DND-41 (cell line): ENCODE measurements around the gene SLC30A9.

Source experiments
- ATAC-seq: fragments of 200-7000 bp; cut with Tn5 transposase; 3 replicates; pipeline ENCODE4 v1.9.1; 2021; ENCODE audit warnings: low read depth; ENCODE audit not compliant: insufficient read depth
- DNase-seq: peaks from one replicate; pipeline ENCODE4 v3.0.0-alpha.2; 2020
- H2AFZ ChIP-seq: 2 replicates; pipeline ENCODE4 v1.6.0; 2012; ENCODE audit warnings: low read depth, low read length
- H3K27ac ChIP-seq: 2 replicates; pipeline ENCODE4 v1.5.1; 2012; ENCODE audit warnings: low read length, inconsistent platforms
- H3K27me3 ChIP-seq: fragments of 200-600 bp; sonication (generic); 2 replicates; pipeline ENCODE4 v1.6.0; 2012; ENCODE audit warnings: low read length, mild to moderate bottlenecking, inconsistent platforms; ENCODE audit not compliant: insufficient read depth, poor library complexity
- H3K36me3 ChIP-seq: 2 replicates; pipeline ENCODE4 v1.5.1; 2012; ENCODE audit warnings: low read length, inconsistent platforms; ENCODE audit not compliant: insufficient read depth
- H3K4me1 ChIP-seq: 2 replicates; pipeline ENCODE4 v1.5.1; 2012; ENCODE audit warnings: mild to moderate bottlenecking, low read length; ENCODE audit not compliant: insufficient read depth
- H3K4me2 ChIP-seq: 2 replicates; pipeline ENCODE4 v1.6.0; 2012; ENCODE audit warnings: mild to moderate bottlenecking, moderate library complexity, low read length, inconsistent platforms; ENCODE audit not compliant: insufficient read depth
- H3K4me3 ChIP-seq, 2 experiments: fragments of 200-600 bp in 1 of 2; shearing (Covaris generic) in 1 of 2; 2 replicates each; pipeline ENCODE4 v1.5.1; 2012 to 2016; ENCODE audit warnings: inconsistent platforms in 2 of 2, low read length in 2 of 2, mild to moderate bottlenecking in 2 of 2, low read depth in 1 of 2, moderate library complexity in 1 of 2
- H3K79me2 ChIP-seq: 2 replicates; pipeline ENCODE4 v1.6.0; 2012; ENCODE audit warnings: low read length, inconsistent platforms; ENCODE audit not compliant: insufficient read depth
- H3K9ac ChIP-seq: 2 replicates; pipeline ENCODE4 v1.6.0; 2012; ENCODE audit warnings: low read depth, mild to moderate bottlenecking, inconsistent platforms, low read length, moderate library complexity
- H3K9me3 ChIP-seq: 2 replicates; pipeline ENCODE4 v1.5.1; 2012; ENCODE audit warnings: low read length, moderate library complexity, mild to moderate bottlenecking, inconsistent platforms; ENCODE audit not compliant: insufficient read depth, severe bottlenecking
- H4K20me1 ChIP-seq: 2 replicates; pipeline ENCODE4 v1.6.0; 2012; ENCODE audit warnings: low read length; ENCODE audit not compliant: insufficient read depth
- EZH2 ChIP-seq: IDR thresholded peaks from 3 replicates; pipeline ENCODE4 v1.6.1; 2012; ENCODE audit warnings: borderline replicate concordance, low read depth, mild to moderate bottlenecking, moderate library complexity, low read length, inconsistent platforms; ENCODE audit not compliant: severe bottlenecking
- TF ChIP-seq, protein P1 (sequence below): IDR thresholded peaks from 2 replicates; pipeline ENCODE4 v1.5.1; 2012; ENCODE audit warnings: borderline replicate concordance, low read length, moderate library complexity, mild to moderate bottlenecking; ENCODE audit not compliant: poor library complexity, severe bottlenecking; ENCODE audit errors: extremely low read depth

The SLC30A9 gene

DNA sequence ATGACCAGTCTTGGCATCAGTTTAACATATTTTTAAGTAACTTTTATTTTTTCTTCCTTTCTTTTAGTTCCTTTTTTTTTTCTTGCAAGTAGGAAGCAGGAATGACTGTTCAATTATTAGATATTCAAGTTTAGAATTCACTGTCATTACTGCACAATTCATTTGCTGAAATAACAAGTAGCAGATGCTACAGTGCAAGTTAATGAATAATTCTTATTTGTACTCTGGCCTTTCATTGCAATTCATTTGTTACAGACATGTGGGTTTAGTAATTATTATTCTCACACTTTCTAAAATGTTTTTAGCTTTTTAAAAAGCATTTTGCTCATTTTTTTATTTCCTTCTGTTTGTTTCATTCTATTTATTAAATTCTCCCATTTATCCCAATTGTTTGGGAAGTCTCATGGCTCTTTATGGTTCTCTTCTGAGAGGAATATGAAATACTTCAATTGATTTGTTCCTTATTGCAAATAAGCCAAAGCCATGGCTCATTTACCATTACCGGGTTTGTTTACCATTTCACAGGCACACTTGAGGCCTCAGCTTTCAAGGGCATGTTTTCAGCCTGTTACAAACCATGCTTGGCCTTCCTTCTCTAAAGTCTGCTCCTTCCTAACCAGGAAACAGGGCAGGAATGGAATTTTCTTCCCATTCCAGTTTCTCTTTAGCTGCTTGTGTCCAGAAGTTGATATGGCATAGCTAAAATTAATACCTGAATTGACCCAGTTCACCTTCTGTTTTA lies 13.4 kb upstream of the SLC30A9 start:
- H3K9me3 ChIP-seq, result no peaks in the 10 kb centered on the region
- H3K4me3 ChIP-seq, result no peak overlapping the region
- H3K79me2 ChIP-seq, result no peaks in the 10 kb centered on the region
- ATAC-seq (no peak), DNase-seq (no peak)
- H3K4me1 ChIP-seq, result no peaks in the 10 kb centered on the region
- no peak overlapping the region for H2AFZ ChIP-seq
- H3K36me3 ChIP-seq, result no peaks in the 10 kb centered on the region
- H4K20me1 ChIP-seq, result no peaks in the 10 kb centered on the region
- TF ChIP-seq, protein P1, sequence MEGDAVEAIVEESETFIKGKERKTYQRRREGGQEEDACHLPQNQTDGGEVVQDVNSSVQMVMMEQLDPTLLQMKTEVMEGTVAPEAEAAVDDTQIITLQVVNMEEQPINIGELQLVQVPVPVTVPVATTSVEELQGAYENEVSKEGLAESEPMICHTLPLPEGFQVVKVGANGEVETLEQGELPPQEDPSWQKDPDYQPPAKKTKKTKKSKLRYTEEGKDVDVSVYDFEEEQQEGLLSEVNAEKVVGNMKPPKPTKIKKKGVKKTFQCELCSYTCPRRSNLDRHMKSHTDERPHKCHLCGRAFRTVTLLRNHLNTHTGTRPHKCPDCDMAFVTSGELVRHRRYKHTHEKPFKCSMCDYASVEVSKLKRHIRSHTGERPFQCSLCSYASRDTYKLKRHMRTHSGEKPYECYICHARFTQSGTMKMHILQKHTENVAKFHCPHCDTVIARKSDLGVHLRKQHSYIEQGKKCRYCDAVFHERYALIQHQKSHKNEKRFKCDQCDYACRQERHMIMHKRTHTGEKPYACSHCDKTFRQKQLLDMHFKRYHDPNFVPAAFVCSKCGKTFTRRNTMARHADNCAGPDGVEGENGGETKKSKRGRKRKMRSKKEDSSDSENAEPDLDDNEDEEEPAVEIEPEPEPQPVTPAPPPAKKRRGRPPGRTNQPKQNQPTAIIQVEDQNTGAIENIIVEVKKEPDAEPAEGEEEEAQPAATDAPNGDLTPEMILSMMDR, result no peak
- TF ChIP-seq EZH2, result no peak
- H3K4me2 ChIP-seq, result no peak overlapping the region
- H3K27me3 ChIP-seq, result no peaks in the 10 kb centered on the region
- no peak overlapping the region for H3K27ac ChIP-seq
- H3K9ac ChIP-seq, result no peak overlapping the region

DNA sequence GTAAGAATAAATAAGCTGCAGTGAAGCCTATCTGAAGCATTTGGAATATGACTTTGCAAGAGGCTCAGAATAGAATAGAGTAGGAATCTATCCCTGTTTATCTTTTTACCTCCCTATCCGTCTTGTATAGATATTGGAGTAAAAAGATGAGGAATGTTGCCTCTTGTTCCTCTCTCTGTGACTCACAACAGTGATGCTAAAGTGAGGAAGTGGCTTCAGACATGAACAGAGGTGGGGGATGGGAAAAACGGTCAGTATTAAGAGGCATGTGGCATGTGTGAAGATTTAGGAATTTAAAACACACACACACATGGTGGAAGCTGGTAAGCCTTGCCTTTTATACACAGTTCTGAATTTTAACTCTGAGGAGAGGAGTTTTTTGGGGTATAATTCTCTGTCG lies 12.6 kb upstream of the SLC30A9 start:
- no peaks in the 10 kb centered on the region for H3K36me3 ChIP-seq
- no peak overlapping the region for H3K4me2 ChIP-seq
- H3K4me1 ChIP-seq, result no peaks in the 10 kb centered on the region
- no peaks in the 10 kb centered on the region for H3K9me3 ChIP-seq
- H3K27me3 ChIP-seq, result no peaks in the 10 kb centered on the region
- TF ChIP-seq, protein P1, result no peak
- no peaks in the 10 kb centered on the region for H4K20me1 ChIP-seq
- peak; percentile 27; the same call in 1 of the 3 replicates for ATAC-seq
- no peak overlapping the region for H3K4me3 ChIP-seq
- H3K27ac ChIP-seq, result no peak overlapping the region
- H2AFZ ChIP-seq, result no peak overlapping the region
- H3K9ac ChIP-seq, result no peak overlapping the region
- no peak for DNase-seq
- no peaks in the 10 kb centered on the region for H3K79me2 ChIP-seq

DNA sequence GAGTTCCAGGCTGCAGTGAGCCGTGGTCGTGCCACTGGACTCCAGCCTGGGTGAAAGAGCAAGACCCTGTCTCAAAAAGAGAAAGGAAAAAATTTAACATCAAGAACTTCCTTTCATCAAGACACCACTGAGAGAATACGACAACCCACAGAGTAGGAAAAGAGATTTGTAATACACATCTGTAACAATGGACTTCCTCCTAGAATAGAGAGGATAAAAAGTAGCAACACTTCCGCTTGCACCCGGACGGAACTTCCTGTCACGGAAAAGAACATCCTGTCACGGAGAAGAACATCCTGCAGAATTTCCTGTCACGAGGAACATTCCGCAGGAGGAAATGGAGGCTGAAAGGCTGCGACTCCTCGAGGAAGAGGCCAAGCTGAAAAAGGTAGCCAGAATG lies 8.9 kb upstream of the SLC30A9 start, which contains the start of gene DCAF4L1:
TSS of gene DCAF4L1 (plus strand) at position 301 of the 400 bp plus-strand sequence. CDS start at position 338, 37 bp downstream.
- DNase-seq, result no peak
- no peak within 1 kb of the TSS for H2AFZ ChIP-seq
- H3K4me3 ChIP-seq, result no peak within 1 kb of the TSS
- no peak for ATAC-seq
- H3K4me2 ChIP-seq, result no peak within 1 kb of the TSS
- H3K9ac ChIP-seq, result no peak within 1 kb of the TSS
- H3K27ac ChIP-seq, result no peak within 1 kb of the TSS
- H4K20me1 ChIP-seq, result no peaks in the 10 kb centered on the region
- no peaks in the 10 kb centered on the region for H3K36me3 ChIP-seq
- H3K4me1 ChIP-seq, result no peaks in the 10 kb centered on the region
- H3K27me3 ChIP-seq, result no peaks in the 10 kb centered on the region
- H3K9me3 ChIP-seq, result no peaks in the 10 kb centered on the region
- H3K79me2 ChIP-seq, result no peaks in the 10 kb centered on the region
- no peak for TF ChIP-seq EZH2
- TF ChIP-seq, protein P1, result no peak

DNA sequence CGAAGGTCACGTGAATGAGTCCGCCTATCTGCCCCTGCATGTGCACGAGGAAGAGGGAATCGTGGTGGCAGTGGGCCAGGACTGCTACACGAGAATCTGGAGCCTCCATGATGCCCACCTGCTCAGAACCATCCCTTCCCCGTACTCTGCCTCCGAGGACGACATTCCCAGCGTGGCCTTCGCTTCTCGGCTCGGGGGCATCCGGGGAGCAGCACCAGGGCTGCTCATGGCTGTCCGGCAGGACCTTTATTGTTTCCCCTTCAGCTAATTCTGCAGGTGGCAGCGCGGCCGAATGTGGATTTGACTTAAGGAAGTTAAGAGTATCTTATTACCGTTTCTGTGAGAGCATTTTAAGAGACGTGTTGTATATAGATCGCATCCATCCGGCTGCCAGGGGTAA lies 7.6 kb upstream of the SLC30A9 start:
- no peaks in the 10 kb centered on the region for H3K9me3 ChIP-seq
- H3K4me3 ChIP-seq, result no peak overlapping the region
- H3K4me1 ChIP-seq, result no peaks in the 10 kb centered on the region
- TF ChIP-seq EZH2, result no peak
- TF ChIP-seq, protein P1, result no peak
- H2AFZ ChIP-seq, result no peak overlapping the region
- no peak overlapping the region for H3K4me2 ChIP-seq
- no peaks in the 10 kb centered on the region for H3K36me3 ChIP-seq
- no peak for ATAC-seq
- H3K9ac ChIP-seq, result no peak overlapping the region
- DNase-seq, result no peak
- H3K27me3 ChIP-seq, result no peaks in the 10 kb centered on the region
- H3K27ac ChIP-seq, result no peak overlapping the region
- H4K20me1 ChIP-seq, result no peaks in the 10 kb centered on the region
- no peaks in the 10 kb centered on the region for H3K79me2 ChIP-seq
